Erythroblast (primary cell): Measurements from ENCODE around the gene IL10RA.

Source experiments
- DNase-seq, 2 experiments: peaks; one replicate each; lab custom pipeline; 2025; lab: John Stamatoyannopoulos, UW
- GATA1 ChIP-seq: IDR thresholded peaks from 2 replicates; pipeline ENCODE4 v1.6.1; 2011; ENCODE audit warnings: low read depth, mild to moderate bottlenecking, control low read depth, low read length, moderate library complexity
- POLR2A ChIP-seq: IDR thresholded peaks from 2 replicates; pipeline ENCODE4 v1.6.1; 2011; ENCODE audit warnings: mild to moderate bottlenecking, low read length

IL10RA gene

GRCh38 chr11:118046964-118047700 is 60.9 kb downstream of the IL10RA start:
- TF ChIP-seq POLR2A = no peak
- no peak for TF ChIP-seq GATA1
- DNase-seq = no peak

GRCh38 chr11:118047749-118048148 is 61.6 kb downstream of the IL10RA start:
- TF ChIP-seq GATA1 (no peak), POLR2A (no peak)
- no peak for DNase-seq

- TF ChIP-seq GATA1 (no peak), POLR2A (no peak)
- DNase-seq = no peak
These were observed 62.5 kb downstream of the IL10RA start for GRCh38 chr11:118048472-118049370.

- DNase-seq = no peak
- TF ChIP-seq POLR2A (no peak), GATA1 (no peak)
These were observed 63.6 kb downstream of the IL10RA start for GRCh38 chr11:118049771-118050170.

GRCh38 chr11:118050208-118050891 is 64.2 kb downstream of the IL10RA start:
- no peak for TF ChIP-seq POLR2A
- TF ChIP-seq GATA1 = no peak
- DNase-seq = no peak
